Muscle of back (tissue), 11 donors: ENCODE measurements around the gene IL22RA1. TPM values are rescaled to one million over a fixed set of nuclear protein-coding genes. Genes with fewer than 3 reads are reported as not detected.
A peak's percentile ranks its signal among the peaks of the same experiment; 100 is the strongest.

Experiments used
- DNase-seq, 3 donors: peaks; one replicate each; pipeline versions ENCODE4 v3.0.0 to v3.0.0-alpha.2; 2013
- polyA plus RNA-seq, 10 donors: library from polyadenylated mRNA; unstranded; fragments of 120-200 nt; gene quantifications; one replicate each; pipeline ENCODE4 v1.2.1, GENCODE V29; 2013; ENCODE audit not compliant: insufficient read length in 10 of 10

IL22RA1 gene
- polyA plus RNA-seq, 10 donors: 0.04 to 2.2 (median 0.11) TPM; not detected in 4

DNA sequence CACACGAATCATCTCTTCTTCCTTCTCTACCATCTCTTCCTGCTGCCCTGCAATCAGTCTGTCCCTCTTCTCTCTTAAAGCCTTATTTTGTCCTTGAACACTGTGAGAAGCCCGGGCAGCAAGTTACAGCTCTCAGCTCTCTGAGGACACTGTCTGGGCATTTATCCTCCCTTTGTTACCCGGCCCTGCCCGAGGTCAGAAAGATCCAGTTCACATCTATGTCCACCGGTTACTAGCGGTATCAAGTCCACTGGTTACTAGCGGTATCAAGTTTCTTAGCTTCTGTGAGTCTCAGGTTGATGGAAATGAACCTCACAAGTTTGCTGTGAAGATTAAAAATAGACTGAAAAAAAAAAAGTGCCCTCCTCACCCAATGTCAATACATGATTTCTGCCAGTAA, 25.3 kb upstream of the IL22RA1 start:
- DNase-seq: no peak

DNA sequence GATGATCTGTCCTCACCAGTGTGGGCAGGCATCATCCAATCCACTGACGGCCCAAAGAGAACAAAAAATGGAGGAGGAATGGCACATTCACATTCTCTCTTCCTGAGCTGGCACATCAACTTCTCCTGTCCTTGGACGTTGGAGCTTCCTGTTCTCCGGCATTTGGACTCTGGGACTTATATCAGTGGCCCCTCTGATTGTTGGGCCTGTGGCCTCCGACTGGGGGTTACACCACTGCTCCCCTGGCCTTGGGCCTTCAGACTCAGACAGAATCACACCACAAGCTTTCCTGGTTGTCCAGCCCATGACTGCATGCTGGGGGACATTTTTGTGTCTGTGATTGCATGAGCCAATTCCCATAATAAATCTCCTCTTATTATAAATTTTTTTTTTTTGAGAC, 24.1 kb upstream of the IL22RA1 start:
- DNase-seq: no peak

DNA sequence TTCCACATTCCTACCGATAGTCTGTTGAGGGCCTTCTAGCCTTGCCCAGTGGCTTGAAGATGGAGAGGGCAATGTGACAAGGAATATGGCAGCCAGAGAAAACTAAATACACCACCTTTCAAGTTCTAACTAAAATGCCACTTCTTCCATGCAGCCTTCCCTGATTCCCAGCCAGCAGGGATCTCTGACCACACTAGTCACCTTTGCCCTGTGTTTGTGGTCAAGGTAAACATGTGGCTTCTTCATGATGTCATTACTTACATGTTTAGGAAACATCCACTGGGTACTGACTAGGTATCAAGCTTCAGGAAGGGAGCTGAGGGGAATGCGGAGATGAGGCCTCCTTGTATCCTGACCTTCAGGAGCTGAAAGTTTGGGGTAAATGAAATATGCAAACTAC, 22.6 kb upstream of the IL22RA1 start:
- DNase-seq: no peak

GRCh38 chr1:24164004-24164403, 21.1 kb upstream of the IL22RA1 start:
- no peak for DNase-seq

DNA sequence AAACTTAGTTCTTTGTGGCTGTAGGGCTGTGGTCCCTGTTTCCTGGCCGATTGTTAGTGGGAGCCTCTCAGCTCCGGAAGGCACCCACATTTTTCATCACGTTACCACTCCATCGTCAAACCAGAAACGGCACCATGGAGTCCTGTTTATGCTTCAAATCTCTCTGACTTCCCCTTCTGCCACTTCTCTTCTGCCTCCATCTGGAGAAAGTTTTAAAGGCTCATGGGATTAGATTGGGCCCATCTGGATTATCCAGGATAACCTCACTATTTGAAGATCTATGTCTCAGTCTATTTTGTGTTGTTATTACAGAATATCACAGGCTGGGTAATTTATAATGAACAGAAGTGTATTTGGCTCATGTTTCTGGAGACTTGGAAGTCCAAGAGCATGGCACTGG, 19.3 kb upstream of the IL22RA1 start:
- no peak for DNase-seq

- DNase-seq: no peak
These were observed 18.3 kb upstream of the IL22RA1 start for GRCh38 chr1:24161270-24161669.

- DNase-seq: no peak
These were observed 16.4 kb upstream of the IL22RA1 start for GRCh38 chr1:24159366-24159765.

- no peak for DNase-seq
These were observed 15.1 kb upstream of the IL22RA1 start for GRCh38 chr1:24157918-24158481.

DNA sequence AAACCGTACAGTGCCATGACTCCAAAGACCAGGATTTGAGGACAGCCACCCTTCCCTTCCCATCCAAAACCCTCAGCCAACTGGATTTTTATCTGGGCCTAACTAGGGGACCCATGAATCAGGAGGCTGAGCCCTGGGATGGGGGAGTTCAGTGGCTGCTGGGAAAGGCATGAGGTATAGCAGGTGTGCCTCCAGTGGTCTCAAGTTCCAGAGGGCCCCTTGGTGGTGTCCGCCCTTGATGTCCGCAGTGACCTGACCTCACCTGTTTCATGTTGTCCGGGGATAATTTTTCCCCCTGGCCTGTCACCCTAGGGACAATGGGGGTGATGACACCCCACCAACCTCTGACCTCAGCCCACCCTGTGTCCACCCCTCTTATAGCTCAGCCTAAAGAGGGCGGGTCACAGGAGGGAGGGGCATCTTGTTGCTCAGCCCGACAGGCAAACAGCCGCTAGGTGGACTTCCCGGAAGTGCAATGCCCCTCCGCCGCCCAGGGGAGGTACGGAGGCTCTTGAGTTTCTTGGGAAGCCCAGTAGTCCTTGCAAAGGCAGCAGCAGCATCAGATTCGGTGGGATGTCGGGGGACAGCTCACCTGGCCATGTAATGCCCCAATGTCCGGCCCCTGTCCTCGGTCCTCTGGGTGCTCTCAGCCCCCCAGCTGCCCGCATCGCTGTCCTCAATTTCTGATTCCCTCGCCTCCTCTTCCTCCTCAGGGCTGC, 13.8 kb upstream of the IL22RA1 start:
- DNase-seq: no peak

GRCh38 chr1:24155011-24155782, 12.3 kb upstream of the IL22RA1 start:
- no peak for DNase-seq

DNA sequence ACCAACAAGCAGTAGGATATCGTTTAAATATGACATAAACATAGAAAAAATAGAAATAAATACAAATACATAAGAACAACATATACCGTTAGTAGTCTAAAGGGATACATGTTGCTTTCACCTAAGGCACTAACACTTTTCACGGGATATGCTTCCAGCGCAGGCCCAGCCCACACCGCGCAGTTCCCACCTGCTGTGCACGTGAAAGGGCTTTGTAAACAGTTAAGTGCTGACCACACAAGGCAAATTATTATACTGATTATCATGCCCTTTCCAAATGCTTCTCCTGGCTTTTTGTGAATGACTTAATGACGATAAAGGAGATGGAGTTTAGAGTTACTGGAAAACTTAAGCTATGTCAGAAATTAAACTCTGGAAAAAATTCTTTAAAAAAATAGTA, 11.3 kb upstream of the IL22RA1 start:
- no peak for DNase-seq

DNA sequence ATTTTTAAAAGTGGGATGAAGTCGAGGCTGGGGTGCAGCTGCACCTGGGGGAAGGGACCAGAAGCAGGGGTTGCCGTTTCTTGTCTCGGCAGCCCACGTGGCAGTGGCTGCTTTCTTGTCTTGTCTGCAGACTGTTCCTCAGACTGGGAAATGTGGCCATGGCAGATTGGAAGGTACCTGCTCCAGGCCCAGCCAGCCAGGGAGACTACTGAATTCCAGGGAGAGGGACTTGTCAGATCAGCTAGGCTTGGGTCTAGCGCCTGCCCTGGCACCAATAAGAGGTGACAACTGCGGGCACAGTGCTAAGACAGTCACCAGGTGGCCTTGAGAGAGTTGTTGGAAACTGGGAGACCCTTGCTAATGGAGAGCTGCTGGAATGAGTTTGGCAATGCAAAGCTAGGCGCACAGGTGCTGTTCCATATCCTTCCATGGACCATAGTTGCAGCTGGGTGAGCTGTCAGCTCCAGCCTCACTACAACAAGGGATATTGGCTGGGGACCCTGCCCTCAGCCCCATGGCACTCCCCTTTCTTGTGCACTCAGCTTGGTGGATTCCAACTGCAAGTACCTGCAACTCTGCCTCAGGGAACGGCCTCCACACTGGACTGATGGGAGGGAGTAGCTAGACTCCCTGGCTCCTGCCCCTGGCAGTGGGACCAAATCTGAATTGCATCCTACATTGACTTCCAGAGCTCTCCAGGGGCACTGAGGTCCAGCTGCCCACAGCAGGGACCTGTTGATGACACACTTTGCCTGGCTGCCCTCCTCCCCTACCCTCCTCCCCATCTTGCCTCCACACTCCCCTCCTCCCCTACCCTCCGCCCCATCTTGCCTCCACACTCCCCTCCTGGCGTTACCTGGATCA, 9.9 kb upstream of the IL22RA1 start:
- no peak for DNase-seq

DNA sequence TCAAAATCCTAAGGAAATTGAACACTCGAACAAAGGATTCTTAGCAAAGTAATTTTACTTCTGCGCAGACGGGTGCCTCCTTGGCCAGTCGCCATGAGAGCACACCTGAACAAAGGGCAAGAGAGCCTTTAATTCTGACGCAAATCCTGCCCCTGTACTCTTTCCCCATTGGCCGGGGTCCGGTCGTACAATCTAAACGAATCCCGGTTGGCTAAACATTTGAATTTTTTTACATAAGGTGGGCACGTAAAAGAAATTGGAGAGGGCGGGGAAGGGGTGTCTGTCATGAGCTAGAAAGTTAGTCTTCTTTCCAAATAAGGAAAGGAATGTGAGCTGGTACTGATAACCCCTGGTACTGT, 8.2 kb upstream of the IL22RA1 start:
- DNase-seq: no peak

- DNase-seq: peak; percentile 52 to 86 (median 79)
These were observed 7.6 kb upstream of the IL22RA1 start for GRCh38 chr1:24150234-24151174.

- peak in 1 of 3 donors; percentile 16 for DNase-seq
These were observed 6.9 kb upstream of the IL22RA1 start for GRCh38 chr1:24149866-24150233.

GRCh38 chr1:24147816-24148215, 4.9 kb upstream of the IL22RA1 start:
- DNase-seq: no peak

DNA sequence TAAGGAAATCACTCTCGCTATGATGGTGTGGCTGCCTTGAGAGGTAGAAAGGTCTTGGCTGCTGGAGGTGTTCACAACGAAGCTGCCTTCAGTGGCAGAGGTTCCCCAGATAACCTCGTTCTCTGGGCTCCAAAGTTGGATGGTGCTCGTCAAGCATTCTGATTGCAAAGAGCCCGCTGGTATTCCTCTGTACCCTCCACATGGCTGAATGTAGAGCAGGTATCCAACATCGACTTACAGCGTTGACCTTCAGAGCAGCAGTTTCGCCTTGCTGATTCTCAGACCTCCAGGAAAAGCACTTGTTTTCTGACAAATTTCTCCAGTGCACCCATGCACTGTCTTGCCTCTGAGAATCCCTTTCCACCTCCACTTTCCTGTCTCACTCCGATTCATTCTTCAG, 4.3 kb upstream of the IL22RA1 start:
- DNase-seq: no peak

GRCh38 chr1:24141311-24141997, 1.5 kb downstream of the IL22RA1 start:
- no peak for DNase-seq

GRCh38 chr1:24140741-24141181, 2.2 kb downstream of the IL22RA1 start:
- DNase-seq: no peak

DNA sequence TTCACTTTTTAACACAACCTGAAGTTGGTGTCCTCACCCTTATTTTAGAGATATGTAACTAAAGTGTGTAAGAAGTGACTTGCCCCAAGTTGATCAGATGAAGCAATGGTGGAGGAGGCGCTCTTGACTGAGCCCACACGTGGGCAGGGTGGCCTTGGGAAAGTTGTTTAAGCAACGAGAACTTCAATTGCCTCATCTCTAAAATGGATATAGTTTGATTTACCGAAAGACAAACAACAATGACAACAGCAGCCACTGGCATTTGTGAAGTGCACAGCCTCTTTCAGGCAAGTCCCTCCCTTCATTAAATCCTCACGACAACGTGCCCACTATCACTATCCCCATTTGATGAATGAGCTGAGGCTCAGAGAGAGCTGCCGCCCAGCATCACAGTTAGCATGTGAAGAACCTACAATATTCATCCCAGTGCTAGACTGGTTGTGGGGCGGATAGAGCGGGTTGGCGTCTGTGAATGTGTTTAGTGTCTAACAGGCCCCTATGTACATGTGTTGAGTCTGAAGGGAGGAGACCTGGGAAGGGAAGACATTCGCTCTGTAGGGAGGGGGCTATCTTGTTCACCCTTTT, 3.0 kb downstream of the IL22RA1 start:
- no peak for DNase-seq
